HG02642 (cell line): ENCODE data around the gene HMGXB3.
"Not testable (repeated sequence)": the region's sequence is repeated elsewhere in the genome, so short reads cannot be mapped to it uniquely, and the experiment has no call there.

Source experiments
- ATAC-seq: cut with Tn5 transposase; IDR thresholded peaks from one replicate; pipeline ENCODE4 v1.9.1; 2021; ENCODE audit warnings: mild to moderate bottlenecking; ENCODE audit not compliant: unreplicated experiment, poor library complexity

HMGXB3 gene

GRCh38 chr5:150081541-150082283, 81.2 kb downstream of the HMGXB3 start:
- ATAC-seq = peak; percentile 77

GRCh38 chr5:150082374-150082773, 81.8 kb downstream of the HMGXB3 start:
- ATAC-seq = peak; percentile 15

- ATAC-seq = no peak
Observed at GRCh38 chr5:150082889-150083288, 82.3 kb downstream of the HMGXB3 start.

GRCh38 chr5:150084754-150085153, 84.2 kb downstream of the HMGXB3 start:
- not testable (repeated sequence) for ATAC-seq

GRCh38 chr5:150085191-150085912, 84.8 kb downstream of the HMGXB3 start:
- ATAC-seq = no peak

GRCh38 chr5:150085950-150086715, 85.6 kb downstream of the HMGXB3 start, which contains the start of gene CSF1R:
TSS of gene CSF1R (minus strand) at chr5:150086554. CDS start at chr5:150086427, 127 bp downstream.
- no peak for ATAC-seq

GRCh38 chr5:150092159-150092787, 91.7 kb downstream of the HMGXB3 start:
- peak; percentile 59 for ATAC-seq

- no peak for ATAC-seq
Observed at GRCh38 chr5:150097152-150097551, 96.6 kb downstream of the HMGXB3 start.

GRCh38 chr5:150101023-150101422, 100.5 kb downstream of the HMGXB3 start:
- no peak for ATAC-seq
